Activated naive CD8-positive, alpha-beta T cell treated with anti-CD3 and anti-CD28 coated beads, Interleukin-2, amount 10 ng/mL, durations not matched to agents 7 days and 5 days (primary cell): ENCODE data around the gene RHOH. TPM values are rescaled to one million over a fixed set of nuclear protein-coding genes. Genes with fewer than 3 reads are reported as not detected.

Experiments
- ATAC-seq: fragments of 150-1000 bp; cut with Tn5 transposase; one replicate; pipeline ENCODE4 v1.10.0; 2021; ENCODE audit warnings: low read depth, moderate library complexity
- POLR2A ChIA-PET: fragments of 350-600 bp; sonication (Branson Sonifier 250); formaldehyde crosslinking; loops from one replicate; lab custom pipeline; 2021; ENCODE audit warnings: antibody characterized with exemption; lab: Charles Lee
- DNase-seq: peaks from one replicate; pipeline ENCODE4 v3.0.0; 2021
- H3K27ac Mint-ChIP-seq: one replicate; pipeline ENCODE4 v1.8.0; 2022; ENCODE audit warnings: mild to moderate bottlenecking, mixed read lengths
- H3K27me3 Mint-ChIP-seq: one replicate; pipeline ENCODE4 v1.8.0; 2022; ENCODE audit warnings: mild to moderate bottlenecking, moderate library complexity, mixed read lengths
- H3K36me3 Mint-ChIP-seq: one replicate; pipeline ENCODE4 v1.8.0; 2021; ENCODE audit warnings: mild to moderate bottlenecking, mixed read lengths
- H3K4me1 Mint-ChIP-seq: one replicate; pipeline ENCODE4 v1.8.0; 2021; ENCODE audit warnings: mixed read lengths
- H3K4me3 Mint-ChIP-seq: one replicate; pipeline ENCODE4 v1.8.0; 2022; ENCODE audit warnings: mild to moderate bottlenecking, moderate library complexity, mixed read lengths
- H3K9me3 Mint-ChIP-seq: one replicate; pipeline ENCODE4 v1.8.0; 2021; ENCODE audit warnings: mixed read lengths
- total RNA-seq, 2 experiments: library from RNA; stranded (reverse); gene quantifications; one replicate each; pipeline ENCODE4 v1.2.3, GENCODE V29; 2021

The RHOH gene
- total RNA-seq, 2 experiments from 2014 or later = 187 to 190 TPM

DNA sequence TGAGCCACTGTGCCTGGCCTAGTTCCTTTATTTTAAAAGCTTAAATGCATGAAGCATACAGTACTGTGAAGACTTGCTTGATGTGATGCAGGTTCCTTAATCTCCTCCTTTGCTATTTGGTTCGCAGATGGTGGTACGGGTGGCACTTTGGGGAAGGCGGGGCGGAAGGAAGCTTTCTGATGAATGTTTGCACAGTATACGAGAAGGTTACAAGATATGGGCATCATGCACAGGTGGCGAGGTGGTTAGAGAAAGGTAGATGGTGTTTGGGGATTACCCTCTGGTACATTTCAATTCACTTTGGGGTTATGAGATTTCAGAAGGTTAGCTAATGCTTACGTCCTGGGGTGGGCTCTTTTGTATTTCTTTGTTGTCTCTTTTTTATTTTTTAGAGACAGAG lies 17.2 kb downstream of the RHOH start:
- peak; percentile 40 for DNase-seq
- H3K27ac Mint-ChIP-seq = peak overlapping the region; percentile 92
- H3K4me1 Mint-ChIP-seq = peaks cover 81% of the 10 kb centered on the region
- peak; percentile 38 for ATAC-seq
- H3K9me3 Mint-ChIP-seq = no peaks in the 10 kb centered on the region
- H3K4me3 Mint-ChIP-seq = peak overlapping the region; percentile 82
- no peaks in the 10 kb centered on the region for H3K27me3 Mint-ChIP-seq
- peaks cover 69% of the 10 kb centered on the region for H3K36me3 Mint-ChIP-seq
- POLR2A ChIA-PET = interaction anchor here (0.9 to 14.7 kb wide), 15 partner anchors 8 to 156 kb away, joined by 3 to 360 read pairs (median 7); partner anchors contain the start of gene RHOH

DNA sequence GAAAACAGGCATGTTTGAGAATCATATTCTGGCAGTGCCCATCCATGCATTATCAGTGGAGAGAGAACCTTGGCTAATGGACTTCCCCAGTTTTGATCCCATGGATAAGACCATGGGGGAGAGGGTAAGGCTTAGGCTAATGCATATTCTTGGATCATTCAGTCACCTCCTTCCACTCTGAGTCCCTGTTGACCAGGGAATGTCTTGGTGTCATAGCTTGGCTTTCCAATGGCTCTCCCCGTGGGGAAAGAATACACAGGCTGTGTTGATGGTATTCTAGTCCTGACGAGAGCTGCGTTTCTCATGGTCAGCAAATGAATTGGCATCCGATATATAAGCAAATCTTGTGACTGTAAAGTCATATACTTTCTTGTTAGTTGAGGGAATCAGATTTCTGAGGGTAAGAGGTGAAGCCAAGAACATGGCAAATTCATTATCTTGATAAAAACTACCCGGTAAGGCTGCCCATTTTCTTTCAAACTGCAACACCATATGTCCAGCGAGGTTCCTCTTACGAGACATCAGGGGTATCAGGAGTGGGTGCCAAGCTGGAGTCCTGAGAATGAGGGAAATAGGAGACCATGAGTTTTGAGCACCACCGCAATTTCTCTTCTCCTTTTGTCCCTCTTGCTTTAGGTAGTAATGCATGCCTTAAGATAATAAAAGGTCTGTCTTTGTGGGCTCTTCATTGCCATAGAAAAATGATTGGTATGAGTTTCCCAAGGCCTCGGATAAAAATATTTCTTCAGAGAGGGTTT lies 18.0 kb downstream of the RHOH start:
- Mint-ChIP-seq H3K4me3 (peak overlapping the region; percentile 82), H3K36me3 (peaks cover 70% of the 10 kb centered on the region), H3K27ac (peak overlapping the region; percentile 92), H3K4me1 (peaks cover 83% of the 10 kb centered on the region), H3K9me3 (no peaks in the 10 kb centered on the region), H3K27me3 (no peaks in the 10 kb centered on the region)
- POLR2A ChIA-PET = interaction anchor here (1.0 to 14.7 kb wide), 14 partner anchors 8 to 159 kb away, joined by 3 to 360 read pairs (median 6); partner anchors contain the start of genes N4BP2 and RHOH
- ATAC-seq (no peak), DNase-seq (no peak)

DNA sequence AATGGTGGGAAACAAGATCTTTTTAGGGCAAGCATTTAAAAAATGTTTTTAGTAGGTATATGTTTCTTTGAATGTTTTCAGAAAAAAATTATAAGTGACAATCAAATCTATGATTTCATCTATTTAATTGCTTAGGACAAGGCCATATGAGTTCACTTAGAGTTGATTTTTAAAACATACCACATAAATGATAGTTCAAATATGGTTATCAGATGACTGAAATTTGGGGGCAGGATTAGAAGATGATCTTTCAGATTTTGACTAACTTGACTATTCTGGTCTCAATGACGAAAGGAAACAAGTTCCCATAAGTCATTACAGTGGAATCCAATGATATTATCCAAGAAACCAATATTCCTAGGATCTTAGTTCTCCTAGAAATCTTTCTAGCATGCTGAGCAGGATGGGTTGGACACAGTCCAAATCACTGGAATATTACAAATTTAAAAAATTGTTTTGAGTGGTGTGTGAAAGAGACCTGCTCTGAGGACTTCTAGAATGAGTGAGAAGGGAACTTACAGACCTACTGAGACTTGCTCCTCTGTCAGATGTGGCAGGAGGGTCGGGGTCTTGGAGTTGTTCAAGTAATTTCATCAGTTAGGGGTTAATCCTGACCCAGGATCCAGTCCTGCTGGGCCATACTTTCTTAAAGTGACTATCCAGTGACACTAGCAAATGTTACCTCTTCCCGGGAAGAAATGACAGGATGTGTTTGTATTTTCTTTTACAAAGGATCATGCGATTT lies 20.0 kb downstream of the RHOH start:
- Mint-ChIP-seq H3K36me3 (peaks cover 66% of the 10 kb centered on the region), H3K27ac (peak overlapping the region; percentile 90), H3K4me3 (peak overlapping the region; percentile 77), H3K9me3 (no peaks in the 10 kb centered on the region), H3K4me1 (peaks cover 79% of the 10 kb centered on the region), H3K27me3 (no peaks in the 10 kb centered on the region)
- ATAC-seq = no peak
- POLR2A ChIA-PET = interaction anchor here (0.6 to 14.7 kb wide), 12 partner anchors 9 to 517 kb away, joined by 3 to 360 read pairs (median 5); partner anchors contain the start of gene RHOH
- DNase-seq = peak; percentile 19

DNA sequence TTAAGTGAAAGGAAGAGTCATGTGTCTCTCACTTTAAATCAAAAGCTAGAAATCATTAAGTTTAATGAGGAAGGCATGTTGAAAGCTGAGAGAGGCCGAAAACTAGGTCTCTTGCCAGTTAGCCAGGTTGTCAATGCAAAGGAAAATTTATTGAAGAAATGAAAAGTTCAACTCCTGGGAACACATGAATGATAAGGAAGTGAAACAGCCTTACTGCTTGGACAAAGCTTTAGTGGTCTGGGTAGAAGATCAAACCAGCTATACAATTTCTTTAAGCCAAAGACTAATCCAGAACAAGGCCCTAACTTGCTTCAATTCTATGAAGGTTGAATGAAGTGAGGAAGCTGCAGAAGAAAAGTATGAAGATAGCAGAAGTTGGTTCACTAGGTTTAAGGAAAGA lies 24.9 kb downstream of the RHOH start:
- peaks cover 68% of the 10 kb centered on the region for H3K36me3 Mint-ChIP-seq
- H3K27me3 Mint-ChIP-seq = no peaks in the 10 kb centered on the region
- peak overlapping the region; percentile 82 for H3K27ac Mint-ChIP-seq
- ATAC-seq = no peak
- H3K4me3 Mint-ChIP-seq = peak overlapping the region; percentile 70
- POLR2A ChIA-PET = interaction anchor here (0.9 to 3.2 kb wide), 11 partner anchors 10 to 231 kb away, joined by 3 to 28 read pairs (median 8); no protein-coding TSS in a partner anchor
- DNase-seq = no peak
- H3K4me1 Mint-ChIP-seq = peaks cover 77% of the 10 kb centered on the region
- H3K9me3 Mint-ChIP-seq = no peaks in the 10 kb centered on the region

DNA sequence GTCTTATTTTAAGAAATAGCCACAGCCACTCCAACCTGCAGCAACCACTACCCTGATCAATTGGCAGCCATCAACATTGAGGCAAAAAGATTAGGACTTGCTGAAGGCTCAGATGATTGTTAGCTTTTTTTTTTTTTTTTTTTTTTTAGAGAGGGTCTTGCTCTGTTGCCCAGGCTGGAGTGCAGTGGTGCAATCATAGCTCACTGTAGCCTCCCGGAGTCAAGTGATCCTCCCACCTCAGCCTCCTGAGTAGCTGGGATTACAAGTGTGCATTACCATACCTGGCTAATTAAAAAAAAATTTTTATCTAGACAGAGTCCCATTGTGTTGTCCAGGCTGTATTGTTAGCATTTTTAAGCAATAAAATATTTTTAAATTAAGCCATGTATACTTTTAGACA lies 26.5 kb downstream of the RHOH start:
- DNase-seq (no peak), ATAC-seq (no peak)
- POLR2A ChIA-PET = interaction anchor here (0.5 to 3.2 kb wide), 12 partner anchors 8 to 286 kb away, joined by 3 to 28 read pairs (median 8); no protein-coding TSS in a partner anchor
- H3K4me1 Mint-ChIP-seq = peaks cover 73% of the 10 kb centered on the region
- H3K9me3 Mint-ChIP-seq = no peaks in the 10 kb centered on the region
- peaks cover 63% of the 10 kb centered on the region for H3K36me3 Mint-ChIP-seq
- peak overlapping the region; percentile 33 for H3K27ac Mint-ChIP-seq
- peak overlapping the region; percentile 70 for H3K4me3 Mint-ChIP-seq
- no peaks in the 10 kb centered on the region for H3K27me3 Mint-ChIP-seq

DNA sequence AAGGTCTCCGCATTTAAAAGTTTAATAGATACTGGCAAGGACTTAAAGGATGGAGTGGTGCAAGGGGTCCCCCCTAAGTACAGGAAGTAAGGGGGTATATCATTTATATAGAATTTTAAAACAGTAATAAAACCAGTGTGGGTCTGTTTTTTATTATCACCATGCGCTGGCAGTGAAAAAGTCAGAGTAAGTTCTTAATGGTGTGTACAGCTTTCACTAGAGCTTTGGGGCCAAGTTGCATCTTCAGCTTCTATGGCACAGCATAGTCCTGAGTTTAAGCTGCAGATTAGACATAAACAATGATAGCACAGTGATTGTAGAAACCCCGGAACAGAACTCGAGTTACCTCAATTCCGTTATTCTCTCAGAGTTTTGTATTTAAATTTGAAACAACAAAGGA lies 27.6 kb downstream of the RHOH start:
- Mint-ChIP-seq H3K4me1 (peaks cover 79% of the 10 kb centered on the region), H3K27ac (peak overlapping the region; percentile 98), H3K27me3 (no peaks in the 10 kb centered on the region), H3K36me3 (peaks cover 65% of the 10 kb centered on the region), H3K4me3 (peak overlapping the region; percentile 90), H3K9me3 (no peaks in the 10 kb centered on the region)
- POLR2A ChIA-PET = interaction anchor here (0.8 to 4.1 kb wide), 10 partner anchors 11 to 84 kb away, joined by 3 to 37 read pairs (median 9); partner anchors contain the start of gene RHOH
- DNase-seq (no peak), ATAC-seq (peak; percentile 14)

DNA sequence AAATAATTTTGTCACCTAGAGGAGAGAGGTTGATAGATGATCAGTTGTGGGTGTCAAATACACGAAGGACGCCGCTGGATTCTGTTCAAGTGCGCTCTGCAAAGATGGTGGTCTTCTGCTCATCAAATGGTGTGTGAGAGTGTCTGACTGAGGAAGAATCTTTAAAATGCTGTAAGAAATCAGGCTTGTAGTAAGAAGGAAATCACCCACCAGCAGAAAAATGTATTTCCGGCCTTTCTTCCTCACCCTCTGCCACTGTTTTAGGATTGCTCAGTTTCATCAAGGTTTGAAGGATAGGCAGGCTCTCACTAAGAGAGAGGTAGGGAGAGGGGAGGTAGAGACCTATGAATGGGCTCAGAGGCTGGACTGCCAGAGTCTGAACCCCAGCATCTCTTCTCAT lies 28.7 kb downstream of the RHOH start:
- H3K9me3 Mint-ChIP-seq = no peaks in the 10 kb centered on the region
- ATAC-seq = peak; percentile 31

DNA sequence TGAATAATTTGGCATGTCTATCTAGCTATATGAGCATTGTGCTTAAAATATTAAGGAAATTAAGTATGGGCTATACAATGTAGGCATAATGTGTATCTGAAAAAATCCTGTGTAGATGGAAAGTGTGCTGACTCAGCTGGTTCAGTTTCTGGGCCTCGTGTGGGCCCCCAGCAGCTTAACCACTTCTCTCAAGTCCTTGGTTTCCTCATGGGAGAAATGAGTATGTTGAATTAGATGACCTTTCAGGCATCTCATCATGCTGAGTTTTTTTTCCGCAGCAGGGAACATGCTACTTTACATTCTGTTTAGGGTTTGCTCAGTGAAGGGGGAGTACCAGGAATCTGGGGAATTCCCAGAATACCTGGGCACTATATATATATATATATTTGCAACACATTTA lies 30.5 kb downstream of the RHOH start:
- Mint-ChIP-seq H3K9me3 (no peaks in the 10 kb centered on the region), H3K4me1 (peaks cover 84% of the 10 kb centered on the region), H3K4me3 (peak overlapping the region; percentile 90), H3K27ac (peak overlapping the region; percentile 98), H3K36me3 (peaks cover 59% of the 10 kb centered on the region), H3K27me3 (no peaks in the 10 kb centered on the region)
- peak; percentile 20 for ATAC-seq
- POLR2A ChIA-PET = interaction anchor here (0.8 to 4.1 kb wide), 17 partner anchors 9 to 171 kb away, joined by 3 to 37 read pairs (median 9); partner anchors contain the start of genes N4BP2 and RHOH
- peak; percentile 34 for DNase-seq

More for the DNA sequence above, 28.7 kb downstream of the RHOH start:
- peak overlapping the region; percentile 90 for H3K4me3 Mint-ChIP-seq
- H3K27me3 Mint-ChIP-seq = no peaks in the 10 kb centered on the region
- H3K27ac Mint-ChIP-seq = peak overlapping the region; percentile 98
- H3K36me3 Mint-ChIP-seq = peaks cover 61% of the 10 kb centered on the region
- DNase-seq = peak; percentile 26
- peaks cover 79% of the 10 kb centered on the region for H3K4me1 Mint-ChIP-seq
- POLR2A ChIA-PET = interaction anchor here (1.0 to 4.1 kb wide), 13 partner anchors 11 to 91 kb away, joined by 3 to 37 read pairs (median 7); partner anchors contain the start of gene RHOH

DNA sequence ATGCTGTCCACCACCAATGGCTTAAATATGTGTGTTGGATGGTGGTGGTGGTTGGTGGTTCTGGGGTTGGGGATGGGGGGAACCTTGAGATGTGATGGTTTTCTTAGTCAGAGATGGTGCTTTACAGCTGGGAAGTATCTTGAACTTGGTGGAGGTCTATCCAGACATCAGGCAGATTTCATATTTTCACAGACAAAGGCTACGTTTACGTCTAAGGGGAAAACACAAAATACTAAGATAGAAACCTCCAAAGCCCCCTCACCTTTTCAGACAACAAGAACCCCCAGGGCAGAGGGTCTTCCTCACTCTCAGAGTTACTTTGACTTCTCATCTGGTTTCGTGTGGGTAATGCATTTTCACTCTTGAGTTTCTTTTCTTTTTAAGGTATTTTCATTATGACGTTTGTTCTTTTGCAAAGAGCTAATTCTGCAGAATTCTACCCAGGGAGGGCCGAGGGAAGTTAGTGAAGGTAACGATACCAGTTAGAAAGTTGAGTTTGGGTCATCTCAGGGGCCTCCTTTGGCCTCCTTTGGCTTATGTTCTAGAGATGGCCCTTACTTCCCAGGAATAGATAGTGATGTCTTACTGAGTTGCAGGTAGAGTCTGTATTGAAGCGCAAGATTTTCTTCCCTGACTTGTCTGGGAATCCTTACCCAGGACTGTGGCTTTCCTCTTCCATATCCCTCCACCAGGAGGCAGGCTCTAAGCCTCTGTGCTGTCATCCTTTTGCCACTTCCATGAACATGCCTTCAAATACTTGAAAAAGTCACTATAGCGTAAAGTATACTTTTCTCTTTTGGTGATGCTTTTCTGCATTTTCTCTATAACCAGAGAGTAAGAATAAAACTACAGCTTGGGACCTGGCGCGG lies 31.9 kb downstream of the RHOH start:
- H3K4me1 Mint-ChIP-seq = peaks cover 86% of the 10 kb centered on the region
- H3K9me3 Mint-ChIP-seq = no peaks in the 10 kb centered on the region
- peak; percentile 21 for DNase-seq
- H3K4me3 Mint-ChIP-seq = peak overlapping the region; percentile 82
- H3K36me3 Mint-ChIP-seq = peaks cover 57% of the 10 kb centered on the region
- ATAC-seq = no peak
- H3K27ac Mint-ChIP-seq = peak overlapping the region; percentile 94
- POLR2A ChIA-PET = interaction anchor here (0.5 to 5.5 kb wide), 13 partner anchors 9 to 205 kb away, joined by 3 to 65 read pairs (median 4); partner anchors contain the start of genes N4BP2 and RHOH
- H3K27me3 Mint-ChIP-seq = no peaks in the 10 kb centered on the region

DNA sequence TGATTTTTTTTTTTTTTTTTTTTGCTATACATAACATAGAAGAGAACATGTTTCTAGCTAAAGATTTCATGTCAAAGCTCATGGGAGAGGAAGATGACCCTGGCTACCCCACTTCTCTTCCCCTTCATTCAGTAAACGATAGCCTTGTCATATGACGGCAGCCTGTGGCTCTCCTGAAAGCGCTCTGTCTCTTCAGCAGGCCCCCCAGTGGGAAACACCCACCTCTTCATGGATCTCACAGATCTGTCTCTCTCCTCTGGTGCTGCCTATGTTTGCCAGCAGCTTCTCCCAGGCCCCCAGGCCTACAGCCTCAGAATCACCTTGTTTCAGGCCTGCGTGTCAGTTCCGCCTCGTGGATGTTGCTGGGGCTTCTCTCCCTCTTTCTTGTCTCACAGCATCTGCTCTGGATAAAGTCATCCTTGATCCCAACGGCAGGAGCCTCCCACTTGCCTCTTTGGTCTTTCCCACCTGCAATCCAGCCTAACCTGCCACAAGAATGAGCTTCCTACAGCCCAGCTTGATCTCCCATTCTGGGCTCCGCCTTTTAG lies 34.6 kb downstream of the RHOH start:
- Mint-ChIP-seq H3K27ac (peak overlapping the region; percentile 94), H3K9me3 (no peaks in the 10 kb centered on the region), H3K27me3 (no peaks in the 10 kb centered on the region), H3K4me1 (peaks cover 80% of the 10 kb centered on the region), H3K4me3 (peak overlapping the region; percentile 82), H3K36me3 (peaks cover 52% of the 10 kb centered on the region)
- DNase-seq (peak; percentile 38), ATAC-seq (no peak)
- POLR2A ChIA-PET = interaction anchor here (1.0 to 5.5 kb wide), 18 partner anchors 9 to 175 kb away, joined by 3 to 65 read pairs (median 8); partner anchors contain the start of genes N4BP2 and RHOH

DNA sequence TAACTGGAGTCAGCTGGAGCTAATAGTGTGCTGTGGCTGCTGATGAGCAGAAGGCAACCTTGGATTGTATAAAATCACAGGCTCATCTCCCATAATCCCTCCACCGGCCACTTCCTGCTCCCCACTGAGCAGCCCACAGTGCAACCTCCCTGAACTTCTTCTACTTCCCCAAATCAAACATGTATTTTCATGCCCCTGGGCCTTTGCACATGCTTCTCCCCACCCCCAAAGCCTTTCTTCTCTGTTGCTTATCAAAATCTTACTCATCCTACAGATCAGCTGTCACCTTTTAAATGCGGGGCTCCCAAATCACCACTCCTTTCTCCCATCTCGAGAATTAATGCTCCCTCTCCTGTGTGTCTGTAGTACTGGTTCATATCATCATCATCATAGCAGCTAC lies 35.8 kb downstream of the RHOH start:
- peak; percentile 41 for DNase-seq

More for the DNA sequence above, 35.8 kb downstream of the RHOH start:
- Mint-ChIP-seq H3K27ac (peak overlapping the region; percentile 69), H3K4me1 (peaks cover 81% of the 10 kb centered on the region), H3K36me3 (peaks cover 45% of the 10 kb centered on the region), H3K4me3 (peak overlapping the region; percentile 54), H3K27me3 (no peaks in the 10 kb centered on the region), H3K9me3 (no peaks in the 10 kb centered on the region)
- no peak for ATAC-seq
- POLR2A ChIA-PET = interaction anchor here (0.6 to 5.5 kb wide), 8 partner anchors 8 to 179 kb away, joined by 3 to 65 read pairs (median 12); partner anchors contain the start of gene RHOH
